Measurements from ENCODE around the gene P2RX2. TPM values are rescaled to one million over a fixed set of nuclear protein-coding genes. Genes with fewer than 3 reads are reported as not detected.

The P2RX2 gene
- total RNA-seq, 1 experiment from 2014 or later, result not detected

DNA sequence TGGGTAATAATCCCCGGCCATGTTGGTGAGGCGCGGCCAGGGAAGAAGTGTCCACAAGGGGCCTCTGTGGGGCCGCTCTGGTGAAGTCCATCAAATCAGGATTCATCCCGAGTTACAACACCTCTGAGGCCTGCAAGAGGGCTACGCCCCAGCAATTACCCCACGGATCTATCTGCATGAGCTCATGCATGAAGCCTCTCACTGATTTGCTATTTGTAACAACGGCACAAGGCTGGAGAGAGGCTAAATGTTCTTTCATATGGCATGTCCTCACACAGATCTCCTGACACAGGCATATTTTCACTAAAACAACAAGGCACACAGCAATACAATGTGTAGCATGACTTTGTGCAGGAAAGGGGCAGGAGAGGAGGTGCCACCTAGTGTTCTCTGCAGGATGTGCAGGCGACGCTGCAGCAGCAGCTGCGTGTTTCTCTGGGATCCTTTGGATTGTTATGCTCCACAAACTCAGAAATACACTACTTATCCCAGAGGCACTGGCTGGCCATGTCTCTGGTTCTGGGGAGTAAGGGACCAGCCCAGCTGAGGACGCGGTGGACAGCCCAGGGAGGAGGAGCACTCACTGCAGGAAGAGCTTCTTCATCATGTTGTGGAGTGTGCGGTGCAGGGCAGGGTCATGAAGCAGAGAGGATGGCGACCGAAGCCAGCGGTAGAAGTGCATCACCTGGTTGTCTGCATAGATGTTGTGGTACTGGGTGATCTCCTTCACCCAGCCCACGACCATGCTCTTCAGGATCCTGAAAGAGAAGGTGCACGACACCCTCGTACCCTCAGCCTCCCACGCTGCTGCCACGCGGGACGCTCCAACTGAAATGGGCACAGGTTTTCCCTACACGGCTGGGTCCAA, 20.2 kb downstream of the P2RX2 start:
- peak; percentile 27 for DNase-seq (ENCODE audit: low spot score)

- no peak for DNase-seq (ENCODE audit: low spot score)
Measured at GRCh38 chr12:132639956-132640520, 21.5 kb downstream of the P2RX2 start.

DNA sequence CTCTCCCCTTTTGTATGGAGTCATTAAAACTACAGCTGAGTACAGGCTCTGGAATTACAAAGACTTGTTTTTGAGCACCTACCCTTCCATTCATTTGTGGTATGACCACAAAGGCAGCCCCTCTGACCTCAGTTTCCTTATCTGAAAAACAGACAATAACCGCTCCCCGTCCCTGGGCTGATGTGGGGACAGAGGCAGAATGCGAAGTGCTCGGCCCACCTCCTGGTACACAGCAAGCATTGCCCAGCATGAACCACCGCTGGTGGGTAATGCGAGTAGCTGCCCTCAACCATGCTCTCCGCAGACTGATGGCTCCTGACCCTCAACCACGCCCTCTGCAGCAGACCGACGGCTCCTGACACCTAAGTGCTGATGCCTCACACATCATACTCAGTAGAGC, 22.4 kb downstream of the P2RX2 start:
- DNase-seq (ENCODE audit: low spot score), result no peak

GRCh38 chr12:132641811-132642650, 23.5 kb downstream of the P2RX2 start:
- DNase-seq (ENCODE audit: low spot score), result no peak

DNA sequence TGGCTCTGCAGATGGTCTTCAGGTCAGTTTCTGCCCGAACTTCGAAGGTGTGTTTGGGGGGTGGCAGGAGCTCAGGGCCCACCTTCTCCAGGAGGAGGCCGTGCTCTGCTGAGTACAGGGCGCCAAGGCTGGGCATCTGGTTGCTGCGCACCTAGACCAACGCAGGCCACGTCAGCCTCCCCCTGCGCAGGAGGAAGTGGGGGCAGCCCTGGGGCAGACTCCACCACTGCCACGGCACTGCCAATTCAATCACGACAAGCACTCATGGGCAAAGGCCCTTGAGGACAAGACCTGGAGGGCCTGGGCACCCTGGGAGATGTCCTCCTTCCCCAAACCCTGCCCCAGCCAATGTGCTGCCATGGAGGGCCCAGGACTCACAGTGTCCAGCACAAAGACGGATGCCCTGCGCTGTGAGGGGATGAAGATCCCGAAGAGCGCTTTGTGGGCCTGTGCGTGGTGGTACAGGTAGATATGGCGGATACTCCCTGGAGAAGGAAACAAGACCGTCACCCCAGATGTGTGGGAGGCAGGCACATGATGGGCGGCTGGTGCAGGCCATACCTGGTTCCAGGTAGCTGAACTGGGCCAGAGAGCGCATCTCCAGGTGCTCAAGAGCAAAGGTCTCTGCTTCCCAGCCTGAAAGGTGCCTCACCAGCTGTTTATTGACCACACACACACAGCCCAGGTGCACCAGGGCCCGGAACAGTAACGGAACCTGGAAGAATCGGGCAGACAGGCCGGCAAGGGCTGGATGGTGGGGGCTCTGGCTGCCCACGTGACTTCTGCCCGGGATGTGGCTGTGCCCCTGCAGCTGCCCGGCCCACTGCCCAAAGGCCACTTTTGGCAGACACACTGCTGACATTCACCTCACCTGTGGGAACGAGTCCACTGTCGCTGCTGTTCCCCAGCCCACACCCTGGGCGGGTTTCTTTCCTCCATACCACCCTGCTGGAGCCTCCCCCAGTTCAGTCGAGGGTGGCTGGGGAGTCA, 24.6 kb downstream of the P2RX2 start:
- DNase-seq (ENCODE audit: low spot score), result no peak

GRCh38 chr12:132646850-132647249, 28.3 kb downstream of the P2RX2 start:
- DNase-seq (ENCODE audit: low spot score), result no peak

DNA sequence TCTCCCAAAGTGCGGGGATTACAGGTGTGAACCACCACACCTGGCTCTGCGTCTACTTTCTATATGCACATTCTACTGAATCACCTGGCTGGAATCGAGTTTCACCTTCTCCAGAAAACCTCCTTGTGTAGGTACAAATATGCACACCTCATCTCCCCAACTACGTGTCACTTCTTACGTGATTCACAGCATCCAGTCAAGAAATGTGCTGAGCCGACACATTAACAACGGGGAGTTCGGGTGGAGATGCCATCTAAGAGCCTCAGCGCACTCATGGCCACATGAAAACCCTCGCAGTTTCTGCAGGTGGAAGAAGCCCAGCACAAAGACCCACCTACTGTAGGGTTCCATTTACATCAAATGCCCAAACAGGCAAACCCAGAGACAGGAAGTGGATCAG, 29.3 kb downstream of the P2RX2 start:
- no peak for DNase-seq (ENCODE audit: low spot score)

- no peak for DNase-seq (ENCODE audit: low spot score)
Measured at GRCh38 chr12:132648616-132649225, 30.1 kb downstream of the P2RX2 start.

DNA sequence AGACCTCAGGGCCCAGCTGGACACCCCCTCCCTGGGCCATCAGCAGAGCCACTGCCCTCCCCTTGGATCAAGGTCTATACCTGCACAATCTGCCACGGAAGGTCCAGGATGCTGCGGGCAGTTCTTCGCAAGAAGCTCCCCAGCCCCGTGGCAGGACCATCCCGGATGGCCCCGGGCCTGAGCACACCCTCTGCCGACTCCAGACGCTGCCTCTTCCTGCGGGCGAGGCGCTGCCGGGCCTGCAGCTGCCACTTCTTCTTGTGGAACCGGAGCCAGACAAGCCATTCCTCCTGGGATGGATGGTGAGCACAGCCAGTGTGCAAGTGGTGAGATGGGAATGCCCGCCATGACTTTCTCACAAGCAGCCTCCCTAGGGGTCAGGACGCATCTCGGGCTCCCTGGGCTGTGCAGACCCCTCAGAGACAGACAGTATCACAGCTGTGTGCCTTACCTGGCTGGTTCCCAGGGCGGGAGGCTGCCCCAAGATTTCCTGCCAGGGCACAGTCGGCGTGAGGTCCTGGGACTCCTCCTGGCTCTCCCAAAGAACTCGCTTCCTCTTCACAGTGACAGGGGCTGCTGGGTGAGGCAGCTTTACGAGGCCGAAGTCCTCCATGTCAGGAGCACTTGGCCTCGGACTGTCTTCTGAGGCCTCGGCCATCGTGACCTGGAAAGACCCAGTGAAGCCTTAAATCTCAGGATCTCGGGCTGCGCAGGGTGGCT, 30.8 kb downstream of the P2RX2 start:
- DNase-seq (ENCODE audit: low spot score), result no peak

GRCh38 chr12:132651444-132652100, 33.0 kb downstream of the P2RX2 start:
- DNase-seq (ENCODE audit: low spot score), result no peak

DNA sequence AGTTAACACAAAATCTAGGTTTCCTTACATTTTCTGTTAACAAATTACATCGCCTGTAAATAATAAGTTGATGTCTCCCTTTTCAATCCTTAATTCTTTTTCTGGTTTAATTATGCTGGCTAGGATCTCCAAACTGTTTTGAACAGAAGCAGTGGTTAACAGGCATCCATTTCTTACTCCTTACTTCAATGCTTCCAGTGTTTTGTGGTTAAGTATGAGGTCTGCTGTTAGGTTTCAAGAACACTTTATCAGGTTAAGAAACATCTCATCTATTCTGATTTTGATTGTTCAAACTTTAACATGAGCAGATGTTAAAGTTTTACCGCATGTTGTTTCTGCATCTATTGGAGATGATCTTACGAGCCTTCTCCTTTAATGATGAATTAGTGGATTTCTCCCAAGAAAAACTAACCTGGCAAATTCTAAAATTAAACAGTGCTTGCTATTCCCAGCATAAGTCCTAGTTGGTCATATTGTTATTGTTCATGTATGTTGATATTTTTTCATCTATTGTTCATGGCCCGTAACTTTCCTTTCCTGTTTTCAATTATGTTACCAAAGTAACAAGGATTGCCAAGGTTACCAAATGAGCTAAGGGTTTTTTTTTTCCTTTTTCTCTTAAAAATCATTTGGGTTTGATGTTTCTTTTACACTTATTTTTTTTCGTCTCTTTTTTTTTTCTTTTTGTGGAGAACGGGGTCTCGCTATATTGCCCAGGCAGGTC, 35.2 kb downstream of the P2RX2 start:
- no peak for DNase-seq (ENCODE audit: low spot score)

- DNase-seq (ENCODE audit: low spot score), result no peak
Measured at GRCh38 chr12:132657004-132657727, 38.6 kb downstream of the P2RX2 start.

DNA sequence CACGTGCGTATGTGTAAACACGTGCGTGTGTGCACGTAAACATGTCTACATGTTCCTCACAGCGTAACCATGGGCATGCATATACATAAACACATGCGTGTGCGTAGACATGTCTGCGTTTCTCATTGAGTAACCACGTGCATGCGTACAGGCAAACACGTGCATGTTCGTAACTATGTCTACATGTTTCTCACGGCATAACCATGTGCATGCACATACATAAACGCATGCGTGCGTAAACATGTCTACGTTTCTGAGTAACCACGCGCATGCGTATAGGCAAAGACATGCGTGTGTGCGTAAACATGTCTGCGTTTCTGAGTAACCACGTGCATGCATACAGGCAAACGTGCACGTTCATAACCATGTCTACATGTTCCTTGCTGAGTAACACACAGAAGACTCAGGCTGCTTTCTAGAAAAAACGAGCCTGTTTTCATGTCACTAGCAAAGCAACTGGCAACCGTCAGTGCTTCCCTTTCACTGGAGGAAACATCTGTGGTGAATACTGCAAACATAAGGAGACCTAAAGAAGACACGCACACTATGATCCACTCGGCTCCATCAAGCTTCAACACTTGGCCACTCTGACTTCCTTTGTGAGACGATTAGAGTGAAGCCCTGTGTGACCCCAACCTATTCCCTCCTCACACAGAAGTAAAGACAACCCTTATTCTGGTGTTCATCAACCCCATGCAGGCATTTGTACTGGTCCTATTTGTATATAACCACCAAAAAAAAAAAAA, 39.7 kb downstream of the P2RX2 start:
- DNase-seq (ENCODE audit: low spot score), result no peak

GRCh38 chr12:132659146-132659545, 40.6 kb downstream of the P2RX2 start:
- DNase-seq (ENCODE audit: low spot score), result no peak

GRCh38 chr12:132660052-132660451, 41.5 kb downstream of the P2RX2 start:
- no peak for DNase-seq (ENCODE audit: low spot score)

GRCh38 chr12:132660996-132661395, 42.4 kb downstream of the P2RX2 start:
- no peak for DNase-seq (ENCODE audit: low spot score)

GRCh38 chr12:132661972-132662371, 43.4 kb downstream of the P2RX2 start:
- no peak for DNase-seq (ENCODE audit: low spot score)

Data from A172 (cell line).